ENCODE measurements around the gene LMAN2L.

DNA sequence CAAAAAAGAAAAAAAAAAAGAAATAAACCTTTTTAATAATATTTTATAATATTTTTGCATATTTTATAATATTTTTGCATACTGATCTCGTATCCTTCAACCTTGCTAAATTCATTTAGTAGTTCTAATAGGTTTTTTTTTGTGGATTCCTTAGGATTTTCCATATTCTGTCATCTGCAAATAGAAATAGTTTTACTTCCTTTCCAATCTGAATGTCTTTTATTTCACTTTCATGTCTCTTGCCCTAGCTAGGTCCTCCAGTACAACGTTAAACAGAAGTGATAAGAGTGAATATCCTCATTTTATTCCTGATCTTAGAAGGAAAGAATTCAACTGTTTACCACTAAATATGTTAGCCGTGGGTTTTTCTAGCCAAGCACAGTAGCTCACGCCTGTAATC lies 13.7 kb downstream of the LMAN2L start:
- TF ChIP-seq, protein P1, sequence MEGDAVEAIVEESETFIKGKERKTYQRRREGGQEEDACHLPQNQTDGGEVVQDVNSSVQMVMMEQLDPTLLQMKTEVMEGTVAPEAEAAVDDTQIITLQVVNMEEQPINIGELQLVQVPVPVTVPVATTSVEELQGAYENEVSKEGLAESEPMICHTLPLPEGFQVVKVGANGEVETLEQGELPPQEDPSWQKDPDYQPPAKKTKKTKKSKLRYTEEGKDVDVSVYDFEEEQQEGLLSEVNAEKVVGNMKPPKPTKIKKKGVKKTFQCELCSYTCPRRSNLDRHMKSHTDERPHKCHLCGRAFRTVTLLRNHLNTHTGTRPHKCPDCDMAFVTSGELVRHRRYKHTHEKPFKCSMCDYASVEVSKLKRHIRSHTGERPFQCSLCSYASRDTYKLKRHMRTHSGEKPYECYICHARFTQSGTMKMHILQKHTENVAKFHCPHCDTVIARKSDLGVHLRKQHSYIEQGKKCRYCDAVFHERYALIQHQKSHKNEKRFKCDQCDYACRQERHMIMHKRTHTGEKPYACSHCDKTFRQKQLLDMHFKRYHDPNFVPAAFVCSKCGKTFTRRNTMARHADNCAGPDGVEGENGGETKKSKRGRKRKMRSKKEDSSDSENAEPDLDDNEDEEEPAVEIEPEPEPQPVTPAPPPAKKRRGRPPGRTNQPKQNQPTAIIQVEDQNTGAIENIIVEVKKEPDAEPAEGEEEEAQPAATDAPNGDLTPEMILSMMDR (IDR thresholded peaks at IDR 0.05), result no peak
- TF ChIP-seq POLR2A (IDR thresholded peaks at IDR 0.05) (no peak), EP300 (IDR thresholded peaks at IDR 0.05) (no peak)
